Ectodermal cell (in vitro differentiated cells): ENCODE measurements around the gene KSR1.
"Not testable (repeated sequence)": the region's sequence is repeated elsewhere in the genome, so short reads cannot be mapped to it uniquely, and the experiment has no call there.

ENCODE experiments used
- H3K27ac ChIP-seq: 2 replicates; pipeline ENCODE4 v1.7.0; 2013; ENCODE audit warnings: mild to moderate bottlenecking, low read depth, low read length; ENCODE audit not compliant: insufficient read depth, poor library complexity, severe bottlenecking
- H3K27me3 ChIP-seq: 2 replicates; pipeline ENCODE4 v1.7.0; 2013; ENCODE audit warnings: mild to moderate bottlenecking, low read length; ENCODE audit not compliant: insufficient read depth, control insufficient read depth, poor library complexity, severe bottlenecking
- H3K36me3 ChIP-seq: one replicate; pipeline ENCODE4 v1.7.0; 2013; ENCODE audit warnings: low read length; ENCODE audit not compliant: control insufficient read depth, insufficient read depth
- H3K4me1 ChIP-seq: one replicate; pipeline ENCODE4 v1.7.0; 2013; ENCODE audit warnings: low read length; ENCODE audit not compliant: control insufficient read depth, insufficient read depth
- H3K4me3 ChIP-seq: 2 replicates; pipeline ENCODE4 v1.7.0; 2013; ENCODE audit warnings: low read depth, low read length, control low read depth; ENCODE audit not compliant: insufficient read depth
- H3K9me3 ChIP-seq: 2 replicates; pipeline ENCODE4 v1.7.0; 2013; ENCODE audit warnings: mild to moderate bottlenecking, low read length, moderate library complexity; ENCODE audit not compliant: control insufficient read depth
- WGBS, 2 experiments: methylation state at CpG; one replicate each; pipeline ENCODE4 v1.1.7; 2013; ENCODE audit warnings: missing lambda C conversion rate in 2 of 2; 5-methylcytosine and 5-hydroxymethylcytosine counted together

Gene KSR1

DNA sequence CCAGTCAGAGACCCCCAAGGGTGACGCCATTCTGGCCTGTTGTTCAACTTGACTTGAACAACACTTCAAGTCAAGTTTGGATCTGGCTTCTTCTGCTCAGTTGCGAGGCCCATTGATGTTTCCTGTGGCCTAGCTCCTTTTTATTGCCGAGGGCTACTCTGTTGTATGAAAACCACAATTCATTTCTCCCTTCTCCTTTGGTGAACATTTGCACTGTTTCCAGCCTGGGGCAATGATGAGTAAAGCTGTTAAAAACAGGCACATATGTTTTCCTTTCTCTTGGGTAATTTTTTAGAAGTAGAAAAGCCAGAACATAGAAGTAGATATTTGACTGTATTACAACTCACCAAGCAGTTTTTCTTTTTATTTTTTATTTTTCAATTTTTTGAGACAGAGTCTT, 173.0 kb downstream of the KSR1 start:
- H3K4me3 ChIP-seq, H3K27ac ChIP-seq, H3K36me3 ChIP-seq, H3K9me3 ChIP-seq, H3K4me1 ChIP-seq, H3K27me3 ChIP-seq: not testable (repeated sequence)
- WGBS, 2 experiments: 94% methylated on average over 3 of the region's 3 CpGs

DNA sequence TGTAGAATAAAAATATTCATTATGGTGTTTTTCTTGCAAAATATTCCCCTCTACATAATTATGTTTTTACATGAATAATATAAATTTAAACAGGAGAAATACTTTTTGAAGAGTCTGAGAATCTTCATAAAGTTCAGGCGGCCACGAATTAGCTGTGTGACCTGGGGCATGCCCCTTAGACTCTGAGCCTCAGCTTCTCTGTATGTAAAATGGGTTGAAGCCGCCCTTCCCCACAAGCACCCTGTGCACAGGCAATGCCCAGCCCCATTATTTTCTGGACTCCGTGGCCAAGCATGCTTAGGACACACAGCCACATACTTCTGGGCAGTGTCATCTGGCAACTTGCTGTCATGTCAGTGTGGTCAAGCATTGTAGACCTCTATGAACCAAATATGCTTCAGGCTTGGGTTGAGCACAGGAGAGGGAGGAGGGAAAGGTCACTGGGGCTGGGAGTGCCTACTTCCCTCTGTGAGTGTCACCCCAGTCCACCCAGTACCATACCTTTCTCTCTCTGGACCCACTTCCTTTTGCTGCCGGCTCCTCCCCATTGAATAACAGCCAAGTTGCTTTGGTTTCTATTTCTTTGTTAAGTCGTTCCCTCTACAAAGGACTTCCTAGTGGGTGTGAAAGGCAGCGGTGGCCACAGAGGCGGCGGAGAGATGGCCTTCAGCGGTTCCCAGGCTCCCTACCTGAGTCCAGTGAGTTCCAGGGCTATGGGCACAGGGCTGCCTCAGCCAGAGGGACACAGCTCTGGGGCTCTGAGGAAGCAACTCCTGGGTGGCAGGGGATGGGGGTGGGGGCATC, 174.6 kb downstream of the KSR1 start, which contains the start of gene LGALS9:
LGALS9 (plus strand) TSS at position 582 of the 804 bp plus-strand sequence; CDS start at position 660, 78 bp downstream.
- 58 to 60% methylated on average over 10 of the region's 10 CpGs for WGBS, 2 experiments
- no peak within 1 kb of the TSS for H3K4me3 ChIP-seq

DNA sequence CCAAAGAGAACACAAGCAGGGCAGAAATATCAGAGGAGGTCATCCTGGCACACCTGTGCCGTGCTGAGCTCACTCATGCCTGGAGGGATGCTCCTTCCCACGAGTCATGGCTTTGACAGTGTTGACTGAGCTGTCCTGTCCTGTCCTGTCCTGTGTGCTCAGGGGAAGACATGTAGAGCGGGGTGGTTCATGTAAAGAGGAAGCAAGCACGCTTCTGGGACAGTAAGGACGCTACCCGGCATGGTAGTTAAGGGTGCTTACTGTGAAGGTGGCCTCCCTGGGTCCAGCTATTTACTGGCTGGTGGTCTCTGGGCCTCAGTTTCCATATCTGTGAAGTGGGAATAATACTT, 175.1 kb downstream of the KSR1 start:
- Histone ChIP-seq H3K27ac (no peak overlapping the region), H3K4me3 (no peak overlapping the region), H3K4me1 (peaks cover 3% of the 10 kb centered on the region), H3K36me3 (no peaks in the 10 kb centered on the region), H3K27me3 (no peaks in the 10 kb centered on the region), H3K9me3 (no peaks in the 10 kb centered on the region)
- 91 to 97% methylated on average over 6 of the region's 6 CpGs for WGBS, 2 experiments

More for the DNA sequence above, 174.6 kb downstream of the KSR1 start, which contains the start of gene LGALS9:
- peaks cover 3% of the 10 kb centered on the region for H3K4me1 ChIP-seq
- H3K36me3 ChIP-seq: no peaks in the 10 kb centered on the region
- no peaks in the 10 kb centered on the region for H3K27me3 ChIP-seq
- no peaks in the 10 kb centered on the region for H3K9me3 ChIP-seq
- no peak within 1 kb of the TSS for H3K27ac ChIP-seq

DNA sequence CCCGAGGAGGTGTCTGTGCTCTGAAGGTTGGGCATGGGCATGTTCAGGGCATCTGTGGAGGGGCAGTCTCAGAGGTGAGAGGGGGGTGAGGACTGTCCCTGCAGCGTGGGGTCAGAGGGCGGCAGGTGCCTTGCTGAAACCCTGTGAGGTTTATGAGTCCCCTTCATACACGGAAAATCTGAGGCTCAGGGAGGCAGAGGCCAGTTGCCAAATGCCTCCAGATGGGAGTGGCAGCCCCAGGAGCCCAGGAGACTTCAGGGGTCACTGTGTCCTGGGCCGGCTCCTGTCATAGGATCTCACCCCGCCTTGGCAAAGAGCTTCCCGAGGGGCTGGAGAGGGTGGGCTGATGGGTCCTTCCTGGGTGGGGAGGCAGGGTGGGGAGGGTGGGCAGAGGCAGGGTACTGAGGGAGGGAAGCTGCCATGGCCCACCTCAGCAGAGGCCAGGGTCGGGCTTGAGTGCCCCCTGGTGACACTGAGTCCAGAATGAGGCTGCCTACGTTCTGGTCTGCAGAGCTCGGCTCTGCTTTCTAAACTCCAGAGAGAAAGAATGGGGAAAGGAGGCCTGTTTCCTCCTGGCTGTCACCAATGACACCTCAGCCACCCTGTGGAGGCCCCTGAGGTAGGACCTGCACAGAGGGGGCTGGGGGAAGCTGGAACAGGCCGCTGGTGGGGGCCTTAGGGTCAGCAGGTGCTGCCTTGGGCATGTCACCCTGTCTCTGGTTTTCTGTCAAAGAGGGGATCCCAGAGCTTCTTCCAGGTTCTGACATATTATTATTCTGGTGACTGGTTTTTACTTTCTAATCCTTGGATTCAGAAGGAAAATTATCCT, 175.9 kb downstream of the KSR1 start:
- H3K27ac ChIP-seq: no peak overlapping the region
- peaks cover 3% of the 10 kb centered on the region for H3K4me1 ChIP-seq
- 84 to 86% methylated on average over 11 of the region's 11 CpGs for WGBS, 2 experiments

DNA sequence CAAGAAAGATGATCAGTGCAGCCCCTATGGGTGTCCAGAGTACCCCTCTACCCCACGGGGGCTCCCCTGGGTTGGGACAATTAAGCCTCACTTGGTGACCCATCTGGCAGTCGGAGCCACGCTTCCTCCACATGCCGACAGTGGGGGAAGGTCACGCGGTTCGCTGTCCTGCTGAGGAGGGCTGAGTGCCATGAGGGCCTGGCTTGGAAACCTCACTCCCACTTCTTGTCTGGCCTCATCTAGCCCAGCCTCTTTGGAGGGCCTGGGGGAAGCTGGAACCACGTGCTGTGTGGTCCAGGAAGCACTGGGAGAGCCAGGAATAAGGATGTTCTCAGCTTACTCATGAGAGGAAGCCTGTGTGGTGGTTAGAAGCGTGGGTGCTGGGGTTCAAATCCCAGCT, 176.5 kb downstream of the KSR1 start:
- 85 to 87% methylated on average over 9 of the region's 9 CpGs for WGBS, 2 experiments
- not testable (repeated sequence) for H3K27ac ChIP-seq, H3K27me3 ChIP-seq, H3K4me1 ChIP-seq, H3K36me3 ChIP-seq, H3K4me3 ChIP-seq, H3K9me3 ChIP-seq

More for the DNA sequence above, 175.9 kb downstream of the KSR1 start:
- Histone ChIP-seq H3K4me3 (no peak overlapping the region), H3K27me3 (no peaks in the 10 kb centered on the region), H3K36me3 (no peaks in the 10 kb centered on the region), H3K9me3 (no peaks in the 10 kb centered on the region)

DNA sequence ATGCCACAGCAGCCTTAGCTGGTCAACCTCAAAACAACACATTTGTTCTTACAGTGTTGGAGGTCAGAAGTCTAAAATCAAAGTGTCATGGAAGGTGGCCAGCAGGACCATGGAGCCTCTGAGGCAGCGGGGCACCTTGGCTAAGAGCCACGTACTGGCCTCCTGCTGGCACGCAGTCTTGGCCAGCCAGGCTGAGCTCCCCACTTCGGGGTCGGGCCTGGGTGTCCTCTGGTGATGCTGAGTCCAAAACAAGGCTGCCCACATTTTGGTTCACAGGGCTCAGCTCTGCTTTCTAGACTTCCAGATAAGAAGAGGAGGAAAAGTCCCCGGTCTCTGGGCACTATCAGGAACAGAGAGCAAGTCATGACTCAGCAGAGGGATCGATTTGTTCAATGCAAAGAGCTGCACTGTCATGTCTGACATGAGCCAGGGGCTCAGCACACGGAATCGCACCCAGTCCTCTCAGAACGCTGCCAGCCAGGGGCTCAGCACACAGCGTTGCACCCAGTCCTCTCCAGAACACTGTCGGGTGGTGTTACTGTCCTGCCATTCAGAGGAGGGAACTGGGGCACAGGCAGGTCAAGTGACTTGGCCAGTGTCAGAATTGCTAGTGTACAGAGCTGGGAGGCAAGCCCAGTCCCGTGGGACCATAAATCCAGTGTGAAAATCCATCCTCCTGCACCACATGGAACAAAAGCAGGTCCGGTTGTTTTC, 177.2 kb downstream of the KSR1 start:
- Histone ChIP-seq H3K27me3 (no peaks in the 10 kb centered on the region), H3K36me3 (no peaks in the 10 kb centered on the region), H3K9me3 (no peaks in the 10 kb centered on the region), H3K4me3 (no peak overlapping the region), H3K4me1 (peaks cover 3% of the 10 kb centered on the region), H3K27ac (no peak overlapping the region)
- 93 to 94% methylated on average over 14 of the region's 14 CpGs for WGBS, 2 experiments

DNA sequence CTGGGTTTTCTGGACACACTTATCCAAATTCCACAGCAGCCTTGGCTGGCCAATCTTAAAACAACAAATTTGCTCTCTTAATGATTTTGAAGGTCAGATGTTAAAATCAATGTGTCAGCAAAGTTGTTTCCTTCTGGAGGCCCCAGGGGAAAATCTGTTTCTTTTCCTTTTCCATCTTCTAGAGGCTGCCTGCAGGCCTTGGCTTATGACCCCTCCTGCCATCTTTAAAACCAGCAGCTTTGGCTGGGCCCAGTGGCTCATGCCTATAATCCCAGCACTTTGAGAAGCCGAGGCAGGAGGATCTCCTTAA, 177.7 kb downstream of the KSR1 start:
- Histone ChIP-seq H3K27me3 (no peaks in the 10 kb centered on the region), H3K4me1 (peaks cover 3% of the 10 kb centered on the region), H3K36me3 (no peaks in the 10 kb centered on the region), H3K4me3 (no peak overlapping the region), H3K9me3 (no peaks in the 10 kb centered on the region), H3K27ac (no peak overlapping the region)
- WGBS, 2 experiments: 97 to 100% methylated on average over 1 of the region's 1 CpG

DNA sequence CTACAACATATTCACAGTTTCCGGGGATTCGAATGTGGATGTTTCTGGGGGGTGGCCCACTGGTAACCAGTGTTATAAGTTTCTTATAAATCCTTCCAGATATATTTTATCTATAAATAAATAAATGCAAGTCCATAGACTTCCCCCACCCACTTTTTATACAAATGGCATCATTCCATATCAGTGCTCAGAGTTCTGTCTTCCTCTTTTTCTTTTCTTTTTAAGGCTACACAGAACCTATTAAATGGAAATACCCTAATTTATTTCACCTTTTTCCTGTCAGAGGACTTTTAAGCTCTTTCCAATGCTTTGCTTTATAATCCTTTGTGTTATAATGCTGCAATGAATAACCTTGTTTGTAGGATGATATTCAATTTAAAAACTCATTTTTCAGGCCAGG, 178.5 kb downstream of the KSR1 start:
- Histone ChIP-seq H3K4me3 (no peak overlapping the region), H3K27me3 (no peaks in the 10 kb centered on the region), H3K36me3 (no peaks in the 10 kb centered on the region), H3K27ac (no peak overlapping the region), H3K4me1 (peaks cover 3% of the 10 kb centered on the region), H3K9me3 (no peaks in the 10 kb centered on the region)
- WGBS, 2 experiments: no CpG with 5 or more reads among the region's 2 CpGs

DNA sequence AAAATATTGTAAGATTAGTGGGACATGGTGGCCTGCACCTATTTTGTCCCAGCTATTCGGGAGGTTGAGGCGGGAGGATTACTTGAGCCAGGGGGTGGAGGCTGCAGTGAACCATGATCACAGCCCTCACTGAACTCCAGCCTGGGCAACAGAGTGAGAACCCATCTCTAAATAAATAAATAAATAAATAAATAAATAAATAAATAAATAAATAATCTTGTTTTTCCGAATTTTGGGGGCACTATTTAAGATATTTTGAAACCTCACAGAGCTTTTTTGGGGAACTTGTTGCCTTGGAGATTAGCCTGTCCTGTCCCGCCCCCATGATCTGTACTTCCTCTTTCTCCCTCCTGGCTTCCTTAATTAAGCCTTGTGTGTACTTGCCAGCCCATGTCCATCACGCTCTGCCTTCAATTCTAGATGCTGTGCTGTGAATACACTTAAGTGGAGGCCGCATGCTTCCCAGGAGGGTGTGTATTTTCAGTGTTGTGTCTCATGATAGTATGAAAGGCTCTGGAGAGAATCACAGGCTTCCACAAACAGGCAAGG, 179.1 kb downstream of the KSR1 start:
- H3K27ac ChIP-seq: no peak overlapping the region
- H3K36me3 ChIP-seq: no peaks in the 10 kb centered on the region
- H3K27me3 ChIP-seq: no peaks in the 10 kb centered on the region
- no peak overlapping the region for H3K4me3 ChIP-seq
- no peaks in the 10 kb centered on the region for H3K9me3 ChIP-seq
- peaks cover 3% of the 10 kb centered on the region for H3K4me1 ChIP-seq
- WGBS, 2 experiments: 92 to 93% methylated on average over 6 of the region's 6 CpGs
